Lung (tissue), 16 donors: ENCODE measurements around the gene CAP1. TPM values are rescaled to one million over a fixed set of nuclear protein-coding genes. Genes with fewer than 3 reads are reported as not detected.
A peak's percentile ranks its signal among the peaks of the same experiment; 100 is the strongest.

Source experiments
- ATAC-seq: fragments of 200-7000 bp; cut with Tn5 transposase; one replicate; pipeline ENCODE4 v1.9.1; 2020; ENCODE audit warnings: moderate number of reproducible peaks; ENCODE audit not compliant: insufficient read depth, low FRiP score
- DNase-seq, 3 donors: peaks; one replicate each; pipeline ENCODE4 v3.0.0-alpha.2; 2013 to 2017
- H3K27ac ChIP-seq, 2 donors: one replicate each; pipeline ENCODE4 v1.5.1; 2013; ENCODE audit warnings: mild to moderate bottlenecking in 2 of 2, moderate library complexity in 2 of 2, control low read depth in 1 of 2, inconsistent platforms in 1 of 2, low read depth in 1 of 2, low read length in 1 of 2
- H3K27me3 ChIP-seq, 3 donors: one replicate each; pipeline ENCODE4 v1.5.1; 2013; ENCODE audit warnings: low read length in 2 of 3; ENCODE audit not compliant: control insufficient read depth in 3 of 3, insufficient read depth in 3 of 3
- H3K36me3 ChIP-seq, 4 donors: one replicate each; pipeline ENCODE4 v1.5.1; 2013; ENCODE audit warnings: low read length in 4 of 4, mild to moderate bottlenecking in 1 of 4, moderate library complexity in 1 of 4; ENCODE audit not compliant: control insufficient read depth in 4 of 4, insufficient read depth in 4 of 4
- H3K4me1 ChIP-seq, 5 donors: one replicate each; pipeline ENCODE4 v1.5.1; 2013; ENCODE audit warnings: low read length in 5 of 5, mild to moderate bottlenecking in 2 of 5, moderate library complexity in 1 of 5; ENCODE audit not compliant: control insufficient read depth in 5 of 5, insufficient read depth in 5 of 5
- H3K4me3 ChIP-seq: one replicate; pipeline ENCODE4 v1.5.1; 2013; ENCODE audit warnings: mild to moderate bottlenecking, control low read depth, moderate library complexity
- H3K9ac ChIP-seq, 2 donors: one replicate each; pipeline ENCODE4 v1.5.1; 2013; ENCODE audit warnings: low read length in 2 of 2, control low read depth in 1 of 2; ENCODE audit not compliant: insufficient read depth in 1 of 2
- H3K9me3 ChIP-seq, 4 donors: one replicate each; pipeline ENCODE4 v1.5.1; 2013; ENCODE audit warnings: low read length in 3 of 4, mild to moderate bottlenecking in 1 of 4, moderate library complexity in 1 of 4; ENCODE audit not compliant: control insufficient read depth in 4 of 4, insufficient read depth in 3 of 4
- WGBS, 2 donors: extraction: QIAGEN DNeasy Blood & Tissue Kit; methylation state at CpG; one replicate each; pipeline ENCODE4 v1.1.7; 2013; 5-methylcytosine and 5-hydroxymethylcytosine counted together
- long read RNA-seq, 5 donors: transcript quantifications; one replicate each; lab custom pipeline, GENCODE V29; 2026
- polyA plus RNA-seq, 2 donors: library from polyadenylated mRNA; stranded (reverse); fragments of 200-250 nt; gene quantifications; one replicate each; pipeline ENCODE4 v1.2.1, GENCODE V29; 2013
- total RNA-seq, 2 donors: library from RNA; depleted of rRNA in 1 of 2; stranded (reverse); fragments of >200 nt in 1 of 2; gene quantifications; one replicate each; pipeline ENCODE4 v1.2.1, GENCODE V29; 2014 to 2021
- TF ChIP-seq, protein P1 (sequence below): IDR thresholded peaks from 2 replicates; pipeline ENCODE4 v1.5.1; 2012; ENCODE audit warnings: mild to moderate bottlenecking; ENCODE audit errors: control extremely low read depth, extremely low read depth
- donor health status: control.
- donor health status: control.
- donor health status: Bipolar disorder and iron deficiency.
- donor health status: healthy.
- donor health status: DM: yes; HTN: yes; CAD: no.

Gene CAP1
- total RNA-seq, result 100 to 1,000 TPM; 170 to 400 TPM
- 100 to 1,000 TPM; 109 to 454 TPM for polyA plus RNA-seq
- long read RNA-seq, donor 1, transcript CAP1-202 (13 exons, 1,496 nt), result minor isoform, 6 of 41 reads
- long read RNA-seq, donor 1, transcript CAP1-217 (5 exons, 856 nt), result minor isoform, 9 of 41 reads
- long read RNA-seq, donor 1, transcript CAP1-201 (13 exons, 2,592 nt), result minor isoform, 5 of 41 reads
- long read RNA-seq, donor 1, transcript CAP1-206 (13 exons, 2,217 nt), result major isoform, 16 of 41 reads
- long read RNA-seq, donor 1, partial matches to known transcripts, result 0 of 41 reads
- long read RNA-seq, donor 1, other reads (novel, unspliced or antisense), result 0 of 41 reads
- long read RNA-seq, donor 2, partial matches to known transcripts, result 0 of 9 reads
- long read RNA-seq, donor 2, other reads (novel, unspliced or antisense), result 0 of 9 reads
- long read RNA-seq, donor 3, transcript CAP1-202 (13 exons, 1,496 nt), result major isoform, 5 of 11 reads
- long read RNA-seq, donor 3, partial matches to known transcripts, result 0 of 11 reads
- long read RNA-seq, donor 3, other reads (novel, unspliced or antisense), result 0 of 11 reads
- long read RNA-seq, donor 4, partial matches to known transcripts, result 0 of 7 reads
- long read RNA-seq, donor 4, other reads (novel, unspliced or antisense), result 0 of 7 reads
- long read RNA-seq, donor 5, transcript CAP1-217 (5 exons, 856 nt), result major isoform, 7 of 19 reads
- long read RNA-seq, donor 5, transcript CAP1-203 (13 exons, 3,105 nt), result minor isoform, 5 of 19 reads
- long read RNA-seq, donor 5, partial matches to known transcripts, result 0 of 19 reads
- long read RNA-seq, donor 5, other reads (novel, unspliced or antisense), result 0 of 19 reads

DNA sequence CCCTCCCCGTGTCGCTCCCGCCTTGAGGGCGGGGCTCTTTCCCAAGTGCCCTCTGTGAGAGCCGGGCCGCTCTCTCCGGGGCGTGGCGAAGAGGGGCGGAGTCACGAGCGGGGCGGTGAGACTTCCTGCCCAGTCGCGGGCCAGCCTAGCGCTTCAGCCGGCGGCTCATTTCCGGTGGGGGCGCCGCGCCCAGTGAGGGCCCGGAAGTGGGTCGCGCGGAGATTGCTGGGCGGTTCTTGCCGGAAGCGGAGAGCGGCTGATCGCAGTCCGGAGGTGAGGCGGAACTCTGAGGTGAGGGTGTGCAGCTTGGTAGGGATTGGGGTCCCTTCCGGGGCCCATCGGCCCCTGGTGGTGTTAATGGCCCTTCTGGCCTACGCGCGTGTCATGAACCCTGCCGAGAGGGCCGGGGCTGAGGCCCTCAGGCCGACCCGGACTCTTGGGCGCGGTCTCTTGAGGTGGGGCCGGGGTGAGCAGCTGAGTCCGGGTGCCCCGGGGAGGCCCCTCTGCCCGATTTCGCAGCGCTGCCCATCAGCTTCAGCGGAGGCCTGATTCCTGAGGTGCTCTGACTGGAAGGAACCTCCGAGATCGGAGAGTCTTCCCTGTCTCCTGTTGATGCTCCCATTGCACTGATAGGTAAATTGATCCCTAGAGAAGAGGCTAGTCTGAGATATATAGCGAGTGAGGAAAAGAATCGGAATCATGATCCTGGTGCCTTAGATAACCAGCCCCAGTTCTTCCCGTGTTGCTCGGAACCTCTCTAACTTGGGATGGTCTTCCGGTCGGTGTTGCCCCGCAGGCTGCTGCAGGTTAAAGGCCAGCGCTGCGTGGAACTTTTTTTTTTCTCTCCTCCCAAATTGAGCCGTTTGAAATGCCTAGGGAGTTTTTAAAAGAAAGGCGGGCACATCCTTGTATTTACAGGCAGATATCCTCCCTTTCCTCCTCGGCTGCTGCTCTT, at the start of gene CAP1:
TSS of gene CAP1 (plus strand) at position 219 of the 955 bp plus-strand sequence. CDS start 18,618 bp downstream, outside the sequence.
- H3K27ac ChIP-seq, result peak within 1 kb of the TSS; percentile 98
- TF ChIP-seq, protein P1, sequence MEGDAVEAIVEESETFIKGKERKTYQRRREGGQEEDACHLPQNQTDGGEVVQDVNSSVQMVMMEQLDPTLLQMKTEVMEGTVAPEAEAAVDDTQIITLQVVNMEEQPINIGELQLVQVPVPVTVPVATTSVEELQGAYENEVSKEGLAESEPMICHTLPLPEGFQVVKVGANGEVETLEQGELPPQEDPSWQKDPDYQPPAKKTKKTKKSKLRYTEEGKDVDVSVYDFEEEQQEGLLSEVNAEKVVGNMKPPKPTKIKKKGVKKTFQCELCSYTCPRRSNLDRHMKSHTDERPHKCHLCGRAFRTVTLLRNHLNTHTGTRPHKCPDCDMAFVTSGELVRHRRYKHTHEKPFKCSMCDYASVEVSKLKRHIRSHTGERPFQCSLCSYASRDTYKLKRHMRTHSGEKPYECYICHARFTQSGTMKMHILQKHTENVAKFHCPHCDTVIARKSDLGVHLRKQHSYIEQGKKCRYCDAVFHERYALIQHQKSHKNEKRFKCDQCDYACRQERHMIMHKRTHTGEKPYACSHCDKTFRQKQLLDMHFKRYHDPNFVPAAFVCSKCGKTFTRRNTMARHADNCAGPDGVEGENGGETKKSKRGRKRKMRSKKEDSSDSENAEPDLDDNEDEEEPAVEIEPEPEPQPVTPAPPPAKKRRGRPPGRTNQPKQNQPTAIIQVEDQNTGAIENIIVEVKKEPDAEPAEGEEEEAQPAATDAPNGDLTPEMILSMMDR, result no peak
- no peaks in the 10 kb centered on the region for H3K9me3 ChIP-seq
- ATAC-seq (peak; percentile 93), DNase-seq (peak; percentile 99 to 100 (median 99))
- 0% methylated on average over 64 to 65 of the region's 65 CpGs for WGBS, 2 donors
- peaks cover 3 to 33% (median 12%) of the 10 kb centered on the region in 5 donors for H3K4me1 ChIP-seq
- H3K36me3 ChIP-seq, result peaks cover 0 to 4% (median 3%) of the 10 kb centered on the region in 4 donors
- H3K4me3 ChIP-seq, result peak within 1 kb of the TSS; percentile 83
- peak within 1 kb of the TSS; percentile 80 to 91 for H3K9ac ChIP-seq
- no peaks in the 10 kb centered on the region for H3K27me3 ChIP-seq

DNA sequence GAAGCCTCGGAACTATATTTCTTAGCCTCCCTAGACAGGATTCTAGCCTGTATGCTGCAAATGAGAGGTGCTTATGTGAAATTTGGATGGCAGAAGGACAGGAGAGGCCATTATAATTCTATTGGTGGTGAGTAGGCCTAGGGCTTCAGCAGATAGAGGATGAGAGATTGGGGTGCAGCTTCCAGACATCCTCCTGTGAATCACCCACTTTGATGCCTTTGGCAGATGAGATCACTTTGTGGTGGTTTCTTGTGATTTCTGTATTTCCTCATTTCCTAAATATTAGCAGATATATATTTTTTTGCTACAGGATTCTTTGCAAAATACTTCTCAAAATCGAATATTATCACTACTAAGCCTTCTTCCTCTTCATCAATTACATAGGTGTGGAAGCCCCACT, 48.3 kb upstream of the CAP1 start:
- Histone ChIP-seq H3K4me1 (no peaks in the 10 kb centered on the region), H3K27me3 (no peaks in the 10 kb centered on the region), H3K27ac (no peak overlapping the region), H3K9ac (no peak overlapping the region), H3K36me3 (no peaks in the 10 kb centered on the region), H3K9me3 (no peaks in the 10 kb centered on the region), H3K4me3 (no peak overlapping the region)
- DNase-seq (no peak), ATAC-seq (no peak)
- 57 to 67% methylated on average over 2 of the region's 2 CpGs for WGBS, 2 donors
- TF ChIP-seq, protein P1, result no peak

GRCh38 chr1:39992888-39993287, 47.6 kb upstream of the CAP1 start:
- TF ChIP-seq, protein P1, result no peak
- no peak for ATAC-seq
- Histone ChIP-seq H3K27ac (no peak overlapping the region), H3K9ac (no peak overlapping the region), H3K4me1 (no peaks in the 10 kb centered on the region), H3K36me3 (no peaks in the 10 kb centered on the region), H3K4me3 (no peak overlapping the region), H3K27me3 (no peaks in the 10 kb centered on the region), H3K9me3 (no peaks in the 10 kb centered on the region)
- 92 to 96% methylated on average over 5 of the region's 5 CpGs for WGBS, 2 donors
- DNase-seq, result no peak
